ENCODE data around the gene TNS3. TPM values are rescaled to one million over a fixed set of nuclear protein-coding genes. Genes with fewer than 3 reads are reported as not detected.

Gene TNS3
- total and polyA plus RNA-seq, 9 of the 15 experiments (the other 6 are each of a cell fraction or from before 2014, with no cell fraction given) = 0.20 TPM; not detected in 8

- ATAC-seq (no peak), FAIRE-seq (no peak), DNase-seq (ENCODE audit: extremely low read depth in 1 of 4, low spot score in 3 of 4) (no peak)
- intact Hi-C loops (cut with micrococcal nuclease) = no loop called here
- Histone ChIP-seq H3K9me1 (ENCODE audit: control insufficient read depth, insufficient read depth, low read length) (no peaks in the 10 kb centered on the region), H3K79me2 (ENCODE audit: control insufficient read depth, insufficient read depth, low read length) (no peaks in the 10 kb centered on the region), H2AFZ (ENCODE audit: low read depth, low read length) (no peak overlapping the region), H3K9ac (ENCODE audit: insufficient read depth in 1 of 2, low read depth in 2 of 2, low read length in 2 of 2) (no peak overlapping the region), H3K4me1 (replicated peaks in 1 of 2; ENCODE audit: control insufficient read depth in 2 of 2, insufficient read depth in 2 of 2, low read length in 2 of 2) (no peaks in the 10 kb centered on the region), H3K4me3 (no peak overlapping the region), H3K9me3 (replicated peaks; ENCODE audit: control insufficient read depth, insufficient read depth, low read depth, low read length) (no peaks in the 10 kb centered on the region), H3K36me3 (ENCODE audit: control insufficient read depth, insufficient read depth, low read length) (no peaks in the 10 kb centered on the region), H3K27ac (ENCODE audit: extremely low read depth, low read depth, low read length) (no peak overlapping the region), H4K20me1 (replicated peaks; ENCODE audit: control insufficient read depth, insufficient read depth, low read length) (no peaks in the 10 kb centered on the region), H3K4me2 (ENCODE audit: insufficient read depth, low read length) (no peak overlapping the region), H3K27me3 (ENCODE audit: control insufficient read depth in 2 of 2, insufficient read depth in 2 of 2, low read length in 2 of 2) (peaks cover 5 to 50% of the 10 kb centered on the region in 2 experiments)
- POLR2A ChIA-PET = no interaction called here
- TF ChIP-seq ZKSCAN3 (CRISPR knock-in tag; IDR thresholded peaks at IDR 0.05) = no peak
- TF ChIP-seq, protein P1, sequence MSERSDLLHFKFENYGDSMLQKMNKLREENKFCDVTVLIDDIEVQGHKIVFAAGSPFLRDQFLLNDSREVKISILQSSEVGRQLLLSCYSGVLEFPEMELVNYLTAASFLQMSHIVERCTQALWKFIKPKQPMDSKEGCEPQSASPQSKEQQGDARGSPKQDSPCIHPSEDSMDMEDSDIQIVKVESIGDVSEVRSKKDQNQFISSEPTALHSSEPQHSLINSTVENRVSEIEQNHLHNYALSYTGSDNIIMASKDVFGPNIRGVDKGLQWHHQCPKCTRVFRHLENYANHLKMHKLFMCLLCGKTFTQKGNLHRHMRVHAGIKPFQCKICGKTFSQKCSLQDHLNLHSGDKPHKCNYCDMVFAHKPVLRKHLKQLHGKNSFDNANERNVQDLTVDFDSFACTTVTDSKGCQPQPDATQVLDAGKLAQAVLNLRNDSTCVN (CRISPR knock-in tag; IDR thresholded peaks at IDR 0.05) = no peak
- no peak for TF ChIP-seq PRMT5 (CRISPR knock-in tag; IDR thresholded peaks at IDR 0.05)
- no peak for TF ChIP-seq CTBP1 (IDR thresholded peaks at IDR 0.05; ENCODE audit: borderline replicate concordance)
- no peak for TF ChIP-seq GTF2B (IDR thresholded peaks at IDR 0.05; ENCODE audit: extremely low read depth, insufficient read length)
- BruUV-seq (replicated peaks) = no TSS peak
- in situ Hi-C loops (cut with MboI) = no loop called here
- CTCF ChIA-PET (ENCODE audit: low intra/inter-chr PET ratio) = no interaction called here
- 0% methylated on average over 7 of the region's 8 CpGs for WGBS (ENCODE audit: insufficient coverage, low coverage, missing lambda C conversion rate)
Measured at GRCh38 chr7:47549916-47550315, 32.0 kb downstream of the TNS3 start.
